Suprapubic skin (tissue), 3 donors: ENCODE results near the gene EXT2.

ENCODE experiments used
- EP300 ChIP-seq: sonication (generic); formaldehyde crosslinking; IDR thresholded peaks from one replicate; pipeline ENCODE4 v1.6.1; 2017; ENCODE audit warnings: antibody characterized with exemption
- POLR2A ChIP-seq, 2 donors: fragments of 450-650 bp; IDR thresholded peaks; one replicate each; pipeline ENCODE4 v1.6.1; 2017; ENCODE audit warnings: antibody characterized with exemption in 2 of 2, mild to moderate bottlenecking in 2 of 2, moderate library complexity in 2 of 2
- TF ChIP-seq, protein P1 (sequence below), 2 donors: fragments of 200-600 bp in 1 of 2; fragments of 450-650 bp in 1 of 2; sonication (generic) in 1 of 2; IDR thresholded peaks; one replicate each; pipeline ENCODE4 v1.5.1; 2016 to 2019; ENCODE audit warnings: antibody characterized with exemption in 2 of 2, mild to moderate bottlenecking in 1 of 2, moderate library complexity in 1 of 2

DNA sequence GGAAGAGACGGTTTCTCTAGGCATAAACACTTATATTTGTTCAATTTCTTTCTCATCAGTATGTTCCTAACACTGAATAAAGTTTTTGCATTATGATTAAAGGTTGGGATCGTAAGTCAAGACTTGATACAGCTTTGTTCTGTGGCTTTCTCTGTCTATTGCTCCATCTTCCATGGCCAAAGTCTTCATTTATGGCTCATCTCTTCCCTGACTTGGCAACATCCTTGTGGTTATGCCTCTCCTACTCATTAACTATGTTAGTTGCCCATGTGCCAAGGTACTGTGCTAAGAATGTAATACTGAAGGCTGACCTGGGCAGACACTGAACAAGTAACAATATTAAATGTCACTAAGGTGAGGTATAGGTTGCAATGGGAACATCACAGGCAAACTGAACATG, 49.3 kb upstream of the EXT2 start:
- TF ChIP-seq, protein P1, sequence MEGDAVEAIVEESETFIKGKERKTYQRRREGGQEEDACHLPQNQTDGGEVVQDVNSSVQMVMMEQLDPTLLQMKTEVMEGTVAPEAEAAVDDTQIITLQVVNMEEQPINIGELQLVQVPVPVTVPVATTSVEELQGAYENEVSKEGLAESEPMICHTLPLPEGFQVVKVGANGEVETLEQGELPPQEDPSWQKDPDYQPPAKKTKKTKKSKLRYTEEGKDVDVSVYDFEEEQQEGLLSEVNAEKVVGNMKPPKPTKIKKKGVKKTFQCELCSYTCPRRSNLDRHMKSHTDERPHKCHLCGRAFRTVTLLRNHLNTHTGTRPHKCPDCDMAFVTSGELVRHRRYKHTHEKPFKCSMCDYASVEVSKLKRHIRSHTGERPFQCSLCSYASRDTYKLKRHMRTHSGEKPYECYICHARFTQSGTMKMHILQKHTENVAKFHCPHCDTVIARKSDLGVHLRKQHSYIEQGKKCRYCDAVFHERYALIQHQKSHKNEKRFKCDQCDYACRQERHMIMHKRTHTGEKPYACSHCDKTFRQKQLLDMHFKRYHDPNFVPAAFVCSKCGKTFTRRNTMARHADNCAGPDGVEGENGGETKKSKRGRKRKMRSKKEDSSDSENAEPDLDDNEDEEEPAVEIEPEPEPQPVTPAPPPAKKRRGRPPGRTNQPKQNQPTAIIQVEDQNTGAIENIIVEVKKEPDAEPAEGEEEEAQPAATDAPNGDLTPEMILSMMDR (IDR thresholded peaks at IDR 0.05) = no peak
- TF ChIP-seq EP300 (no peak), POLR2A (IDR thresholded peaks at IDR 0.05) (no peak)
